ENCODE data around the gene CYFIP2. TPM values are rescaled to one million over a fixed set of nuclear protein-coding genes. Genes with fewer than 3 reads are reported as not detected.

CYFIP2 gene
- total RNA-seq, 1 donor: 6.5 TPM

GRCh38 chr5:157390133-157390532 lies 124.2 kb downstream of the CYFIP2 start:
- H3K9me3 ChIP-seq (ENCODE audit: low read depth, low read length): no peaks in the 10 kb centered on the region
- H3K4me3 ChIP-seq (ENCODE audit: insufficient read depth, low read length): no peak overlapping the region
- H3K36me3 ChIP-seq (ENCODE audit: insufficient read depth, low read length): no peaks in the 10 kb centered on the region
- H3K79me2 ChIP-seq (ENCODE audit: insufficient read depth, low read length): no peaks in the 10 kb centered on the region
- peak overlapping the region; percentile 71 for H2AFZ ChIP-seq (ENCODE audit: low read length)
- no peak overlapping the region for H3K4me2 ChIP-seq (ENCODE audit: insufficient read depth, low read length)
- no peaks in the 10 kb centered on the region for H3K27me3 ChIP-seq (ENCODE audit: insufficient read depth, low read length)
- H3K27ac ChIP-seq (ENCODE audit: low read depth, low read length): peak overlapping the region; percentile 52
- no peak for DNase-seq (ENCODE audit: insufficient read length, low spot score, missing footprints)
- no peaks in the 10 kb centered on the region for H4K20me1 ChIP-seq (ENCODE audit: insufficient read depth, low read length)
- peaks cover 47% of the 10 kb centered on the region for H3K4me1 ChIP-seq (ENCODE audit: insufficient read depth, low read length)
- no peak for TF ChIP-seq CTCF (IDR thresholded peaks at IDR 0.05; ENCODE audit: extremely low read depth, low read depth, low read length)

DNA sequence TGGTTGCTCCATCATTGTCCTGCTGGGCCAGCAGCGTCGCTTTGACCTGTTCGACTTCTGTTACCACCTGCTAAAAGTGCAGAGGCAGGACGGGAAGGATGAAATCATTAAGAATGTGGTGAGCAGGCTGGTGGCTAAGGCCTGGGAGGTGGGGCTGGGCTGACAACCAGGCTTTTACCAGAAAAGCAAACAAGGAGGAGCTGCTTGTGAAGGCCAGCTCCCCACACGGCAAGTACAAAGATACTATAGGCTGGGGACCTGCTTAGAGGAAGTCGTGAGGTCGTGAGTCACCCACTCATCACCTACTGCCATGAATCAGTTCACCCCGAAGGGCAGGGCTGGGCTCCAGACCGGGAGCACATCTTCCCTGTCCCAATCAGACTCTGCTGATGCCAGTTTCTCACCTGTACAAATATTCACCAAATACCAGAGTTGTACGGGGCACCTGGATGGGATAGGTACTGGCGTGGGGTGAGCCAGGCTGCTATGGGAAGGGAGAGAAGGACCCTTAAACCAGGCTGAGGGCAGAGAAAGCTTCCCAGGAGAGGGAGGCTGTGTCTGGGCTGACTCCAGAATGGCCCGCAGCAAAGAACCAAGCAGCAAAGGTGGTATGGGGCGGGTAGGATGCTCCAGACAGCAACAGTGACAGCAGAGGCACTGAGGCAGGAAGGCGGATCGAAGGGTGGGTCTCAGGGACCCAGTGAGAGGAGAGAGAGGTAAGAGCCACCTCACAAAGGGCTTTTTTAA lies 124.8 kb downstream of the CYFIP2 start:
- Histone ChIP-seq H3K4me2 (ENCODE audit: insufficient read depth, low read length) (peak overlapping the region; percentile 34), H4K20me1 (ENCODE audit: insufficient read depth, low read length) (no peaks in the 10 kb centered on the region), H3K9me3 (ENCODE audit: low read depth, low read length) (no peaks in the 10 kb centered on the region), H3K4me3 (ENCODE audit: insufficient read depth, low read length) (no peak overlapping the region), H3K36me3 (ENCODE audit: insufficient read depth, low read length) (no peaks in the 10 kb centered on the region), H3K79me2 (ENCODE audit: insufficient read depth, low read length) (no peaks in the 10 kb centered on the region), H3K27ac (ENCODE audit: low read depth, low read length) (peak overlapping the region; percentile 52), H3K4me1 (ENCODE audit: insufficient read depth, low read length) (peaks cover 41% of the 10 kb centered on the region), H2AFZ (ENCODE audit: low read length) (peak overlapping the region; percentile 71), H3K27me3 (ENCODE audit: insufficient read depth, low read length) (no peaks in the 10 kb centered on the region)
- TF ChIP-seq CTCF (IDR thresholded peaks at IDR 0.05; ENCODE audit: extremely low read depth, low read depth, low read length): no peak
- peak; percentile 94 for DNase-seq (ENCODE audit: insufficient read length, low spot score, missing footprints)

- H3K27me3 ChIP-seq (ENCODE audit: insufficient read depth, low read length): no peaks in the 10 kb centered on the region
- no peaks in the 10 kb centered on the region for H3K79me2 ChIP-seq (ENCODE audit: insufficient read depth, low read length)
- H4K20me1 ChIP-seq (ENCODE audit: insufficient read depth, low read length): no peaks in the 10 kb centered on the region
- H3K9me3 ChIP-seq (ENCODE audit: low read depth, low read length): no peaks in the 10 kb centered on the region
- no peaks in the 10 kb centered on the region for H3K4me1 ChIP-seq (ENCODE audit: insufficient read depth, low read length)
- H3K36me3 ChIP-seq (ENCODE audit: insufficient read depth, low read length): no peaks in the 10 kb centered on the region
- no peak overlapping the region for H3K27ac ChIP-seq (ENCODE audit: low read depth, low read length)
- H3K4me3 ChIP-seq (ENCODE audit: insufficient read depth, low read length): no peak overlapping the region
- DNase-seq (ENCODE audit: insufficient read length, low spot score, missing footprints): no peak
- no peak overlapping the region for H3K4me2 ChIP-seq (ENCODE audit: insufficient read depth, low read length)
- TF ChIP-seq CTCF (IDR thresholded peaks at IDR 0.05; ENCODE audit: extremely low read depth, low read depth, low read length): no peak
- no peak overlapping the region for H2AFZ ChIP-seq (ENCODE audit: low read length)
Measured at GRCh38 chr5:157398305-157398704, 132.4 kb downstream of the CYFIP2 start.

DNA sequence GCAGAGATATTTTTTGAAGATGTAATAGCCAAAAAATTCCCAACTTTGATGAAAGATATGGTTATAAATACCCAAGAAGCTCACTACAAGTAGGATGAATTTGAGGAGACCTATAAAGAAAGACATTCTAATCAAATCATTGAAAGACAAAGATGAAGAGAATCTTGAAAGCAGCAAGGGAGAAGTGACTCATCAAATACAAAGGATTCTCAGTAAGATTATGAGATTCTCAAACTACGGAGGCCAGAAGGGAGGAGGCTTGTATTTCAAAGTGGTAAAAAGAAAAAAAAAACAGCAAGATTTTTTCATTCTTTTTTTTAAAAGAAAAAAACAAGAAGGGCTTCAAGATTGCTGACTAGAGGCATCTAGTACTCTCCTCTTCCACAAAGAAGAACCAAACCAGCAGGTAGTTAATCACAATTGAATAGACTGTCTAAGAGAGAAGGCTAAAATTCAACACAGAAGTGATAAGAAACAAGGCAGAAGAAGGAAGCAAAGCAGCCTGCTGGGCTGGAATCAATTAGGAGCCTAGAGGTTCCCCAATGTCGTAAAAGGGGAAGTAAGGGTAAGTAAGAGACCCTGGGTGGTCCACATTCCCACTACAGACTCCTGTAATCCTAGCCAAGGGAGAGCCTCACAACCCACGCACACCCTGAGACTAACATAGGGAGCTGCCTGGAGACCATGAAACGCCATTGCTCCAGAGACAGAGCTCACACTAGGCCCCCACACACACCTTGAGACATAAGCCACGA lies 135.0 kb downstream of the CYFIP2 start:
- Histone ChIP-seq H3K36me3 (ENCODE audit: insufficient read depth, low read length) (no peaks in the 10 kb centered on the region), H3K9me3 (ENCODE audit: low read depth, low read length) (no peaks in the 10 kb centered on the region), H3K4me2 (ENCODE audit: insufficient read depth, low read length) (no peak overlapping the region), H4K20me1 (ENCODE audit: insufficient read depth, low read length) (no peaks in the 10 kb centered on the region), H3K4me1 (ENCODE audit: insufficient read depth, low read length) (no peaks in the 10 kb centered on the region), H3K4me3 (ENCODE audit: insufficient read depth, low read length) (no peak overlapping the region), H3K27ac (ENCODE audit: low read depth, low read length) (no peak overlapping the region), H3K79me2 (ENCODE audit: insufficient read depth, low read length) (no peaks in the 10 kb centered on the region), H2AFZ (ENCODE audit: low read length) (no peak overlapping the region), H3K27me3 (ENCODE audit: insufficient read depth, low read length) (no peaks in the 10 kb centered on the region)
- no peak for TF ChIP-seq CTCF (IDR thresholded peaks at IDR 0.05; ENCODE audit: extremely low read depth, low read depth, low read length)
- no peak for DNase-seq (ENCODE audit: insufficient read length, low spot score, missing footprints)
